Osteoblast (primary cell): ENCODE data around the gene DNAJC10. TPM values are rescaled to one million over a fixed set of nuclear protein-coding genes. Genes with fewer than 3 reads are reported as not detected.

Experiments
- DNase-seq: peaks from one replicate; pipeline ENCODE4 v3.0.0; 2011; ENCODE audit warnings: low spot score, mixed read lengths; ENCODE audit not compliant: insufficient read length; ENCODE audit errors: missing footprints
- H2AFZ ChIP-seq: 2 replicates; pipeline ENCODE4 v1.6.0; 2011; ENCODE audit warnings: mild to moderate bottlenecking, low read length
- H3K27ac ChIP-seq: 2 replicates; pipeline ENCODE4 v1.5.1; 2011; ENCODE audit warnings: mild to moderate bottlenecking, low read depth, low read length, moderate library complexity
- H3K27me3 ChIP-seq: 2 replicates; pipeline ENCODE4 v1.6.0; 2012; ENCODE audit warnings: mild to moderate bottlenecking, control low read depth, inconsistent platforms, low read length, moderate library complexity; ENCODE audit not compliant: insufficient read depth
- H3K36me3 ChIP-seq: 2 replicates; pipeline ENCODE4 v1.5.1; 2011; ENCODE audit warnings: mild to moderate bottlenecking, low read length, control low read depth, moderate library complexity; ENCODE audit not compliant: insufficient read depth
- H3K4me1 ChIP-seq: 2 replicates; pipeline ENCODE4 v1.5.1; 2011; ENCODE audit warnings: mild to moderate bottlenecking, low read length, control low read depth, moderate library complexity; ENCODE audit not compliant: insufficient read depth
- H3K4me2 ChIP-seq: 2 replicates; pipeline ENCODE4 v1.6.0; 2011; ENCODE audit warnings: mild to moderate bottlenecking, low read length; ENCODE audit not compliant: insufficient read depth
- H3K4me3 ChIP-seq: fragments of 200-600 bp; sonication (generic); 3 replicates; pipeline ENCODE4 v1.5.1; 2012; ENCODE audit warnings: mild to moderate bottlenecking, low read length, inconsistent platforms; ENCODE audit not compliant: insufficient read depth
- H3K79me2 ChIP-seq: 2 replicates; pipeline ENCODE4 v1.6.0; 2012; ENCODE audit warnings: mild to moderate bottlenecking, low read length, control low read depth, inconsistent platforms; ENCODE audit not compliant: insufficient read depth
- H3K9me3 ChIP-seq: 2 replicates; pipeline ENCODE4 v1.5.1; 2011; ENCODE audit warnings: low read depth, low read length, control low read depth
- H4K20me1 ChIP-seq: 2 replicates; pipeline ENCODE4 v1.6.0; 2012; ENCODE audit warnings: mild to moderate bottlenecking, low read length, control low read depth; ENCODE audit not compliant: insufficient read depth
- total RNA-seq: library from RNA; depleted of rRNA; stranded (reverse); fragments of >200 nt; gene quantifications from 2 replicates; pipeline ENCODE4 v1.2.3, GENCODE V29; 2012
- TF ChIP-seq, protein P1 (sequence below): IDR thresholded peaks from 2 replicates; pipeline ENCODE4 v1.5.1; 2011; ENCODE audit warnings: mild to moderate bottlenecking, low read depth, low read length, moderate library complexity; ENCODE audit errors: extremely low read depth

Gene DNAJC10
- total RNA-seq, 1 donor, result 112 TPM

DNA sequence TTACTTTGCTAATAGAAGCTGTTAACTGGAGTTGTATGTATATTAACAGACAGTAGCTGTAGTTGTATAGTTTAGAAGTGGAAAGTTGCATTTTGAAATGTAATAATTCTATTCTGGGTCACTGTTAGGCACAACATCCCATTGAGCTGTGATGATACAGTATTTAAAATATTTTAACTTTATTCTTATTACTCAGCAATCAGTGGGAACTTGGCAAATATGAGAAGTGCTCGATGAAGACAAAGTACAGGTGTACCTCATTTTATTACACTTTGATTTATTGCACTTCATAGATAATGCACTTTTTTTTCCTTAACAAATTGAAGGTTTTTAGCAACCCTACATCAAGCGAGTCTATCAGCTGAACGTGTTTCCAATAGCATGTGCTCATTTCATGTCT is 8.6 kb downstream of the DNAJC10 start:
- Histone ChIP-seq H3K27me3 (no peaks in the 10 kb centered on the region), H3K4me1 (no peaks in the 10 kb centered on the region), H3K79me2 (no peaks in the 10 kb centered on the region), H3K27ac (no peak overlapping the region), H2AFZ (no peak overlapping the region), H3K36me3 (peaks cover 57% of the 10 kb centered on the region), H3K4me2 (no peak overlapping the region), H3K4me3 (no peak overlapping the region), H4K20me1 (no peaks in the 10 kb centered on the region), H3K9me3 (no peaks in the 10 kb centered on the region)
- no peak for DNase-seq
- TF ChIP-seq, protein P1, sequence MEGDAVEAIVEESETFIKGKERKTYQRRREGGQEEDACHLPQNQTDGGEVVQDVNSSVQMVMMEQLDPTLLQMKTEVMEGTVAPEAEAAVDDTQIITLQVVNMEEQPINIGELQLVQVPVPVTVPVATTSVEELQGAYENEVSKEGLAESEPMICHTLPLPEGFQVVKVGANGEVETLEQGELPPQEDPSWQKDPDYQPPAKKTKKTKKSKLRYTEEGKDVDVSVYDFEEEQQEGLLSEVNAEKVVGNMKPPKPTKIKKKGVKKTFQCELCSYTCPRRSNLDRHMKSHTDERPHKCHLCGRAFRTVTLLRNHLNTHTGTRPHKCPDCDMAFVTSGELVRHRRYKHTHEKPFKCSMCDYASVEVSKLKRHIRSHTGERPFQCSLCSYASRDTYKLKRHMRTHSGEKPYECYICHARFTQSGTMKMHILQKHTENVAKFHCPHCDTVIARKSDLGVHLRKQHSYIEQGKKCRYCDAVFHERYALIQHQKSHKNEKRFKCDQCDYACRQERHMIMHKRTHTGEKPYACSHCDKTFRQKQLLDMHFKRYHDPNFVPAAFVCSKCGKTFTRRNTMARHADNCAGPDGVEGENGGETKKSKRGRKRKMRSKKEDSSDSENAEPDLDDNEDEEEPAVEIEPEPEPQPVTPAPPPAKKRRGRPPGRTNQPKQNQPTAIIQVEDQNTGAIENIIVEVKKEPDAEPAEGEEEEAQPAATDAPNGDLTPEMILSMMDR, result no peak

DNA sequence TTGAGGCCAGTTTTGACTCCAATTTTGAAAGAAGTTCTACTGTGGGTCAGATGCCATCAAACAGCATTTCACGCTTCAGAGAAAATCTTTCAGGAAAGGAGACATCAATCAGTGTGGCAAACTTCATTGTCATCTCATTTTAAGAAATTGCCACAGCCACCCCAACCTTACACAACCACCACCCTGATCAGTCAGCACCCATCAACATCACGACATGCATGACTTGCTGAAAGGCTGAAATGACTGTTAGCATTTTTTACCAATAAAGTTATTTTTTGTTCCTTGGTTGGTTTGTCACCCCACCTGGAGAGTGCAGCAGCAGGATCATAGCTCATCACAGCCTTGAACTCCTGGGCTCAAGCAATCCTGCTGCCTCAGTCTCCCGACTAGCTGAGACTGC is 10.4 kb downstream of the DNAJC10 start:
- Histone ChIP-seq H3K4me2 (no peak overlapping the region), H3K79me2 (no peaks in the 10 kb centered on the region), H3K9me3 (no peaks in the 10 kb centered on the region), H3K36me3 (peaks cover 54% of the 10 kb centered on the region), H3K27ac (no peak overlapping the region), H3K27me3 (no peaks in the 10 kb centered on the region), H4K20me1 (no peaks in the 10 kb centered on the region), H3K4me1 (no peaks in the 10 kb centered on the region), H2AFZ (no peak overlapping the region), H3K4me3 (no peak overlapping the region)
- DNase-seq, result no peak
- TF ChIP-seq, protein P1, result no peak

DNA sequence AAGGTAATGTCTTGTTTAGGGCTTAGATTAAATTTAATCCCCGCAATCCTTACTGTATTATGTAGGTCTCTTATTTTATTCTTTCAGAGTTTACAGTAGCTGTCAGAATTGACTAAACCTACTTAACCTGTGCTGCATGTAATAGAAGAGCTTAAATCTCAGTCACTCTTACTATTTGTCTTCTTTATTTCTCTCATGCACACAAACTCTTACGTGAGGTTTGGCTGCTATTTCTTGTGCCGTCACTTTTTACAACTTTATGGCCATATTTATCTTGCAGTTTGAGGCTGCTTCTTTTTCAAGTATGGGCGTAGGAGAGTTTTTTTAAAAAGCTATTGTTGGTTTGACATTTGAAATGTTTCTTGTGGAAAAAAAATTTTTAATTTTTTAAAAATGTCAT is 12.0 kb downstream of the DNAJC10 start:
- H2AFZ ChIP-seq, result no peak overlapping the region
- no peak overlapping the region for H3K4me2 ChIP-seq
- no peak overlapping the region for H3K27ac ChIP-seq
- no peaks in the 10 kb centered on the region for H3K79me2 ChIP-seq
- TF ChIP-seq, protein P1, result no peak
- no peak for DNase-seq
- H3K9me3 ChIP-seq, result no peaks in the 10 kb centered on the region
- peaks cover 50% of the 10 kb centered on the region for H3K36me3 ChIP-seq
- H3K27me3 ChIP-seq, result no peaks in the 10 kb centered on the region
- no peaks in the 10 kb centered on the region for H3K4me1 ChIP-seq
- no peaks in the 10 kb centered on the region for H4K20me1 ChIP-seq
- H3K4me3 ChIP-seq, result no peak overlapping the region

DNA sequence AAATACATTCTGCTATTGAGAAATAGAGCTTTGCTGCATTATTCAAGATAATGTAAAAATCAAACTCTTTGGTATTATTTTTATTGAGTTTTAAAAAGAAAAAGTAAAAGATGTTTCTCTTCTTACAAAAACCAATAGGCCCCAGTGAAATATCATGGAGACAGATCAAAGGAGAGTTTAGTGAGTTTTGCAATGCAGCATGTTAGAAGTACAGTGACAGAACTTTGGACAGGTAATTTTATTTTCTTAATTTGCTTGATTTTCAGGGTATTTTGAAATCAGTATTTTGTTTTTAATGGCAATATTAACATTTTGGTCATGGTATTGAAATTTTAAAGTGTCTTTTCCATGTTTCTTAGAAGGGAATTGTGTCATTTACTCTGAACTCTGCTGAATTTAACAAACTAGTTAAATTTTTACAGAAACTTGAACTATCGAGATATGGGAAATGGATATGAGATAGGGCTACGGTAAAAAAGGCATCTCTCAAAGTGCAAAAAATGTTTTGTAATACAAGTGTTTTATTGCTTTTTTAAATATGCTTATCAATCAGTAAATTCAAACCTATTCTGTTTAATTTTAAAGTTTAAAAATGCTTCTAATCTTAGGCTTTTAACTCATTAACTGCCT is 13.8 kb downstream of the DNAJC10 start:
- no peak overlapping the region for H3K27ac ChIP-seq

More for the DNA sequence above, 13.8 kb downstream of the DNAJC10 start:
- no peaks in the 10 kb centered on the region for H3K9me3 ChIP-seq
- H4K20me1 ChIP-seq, result no peaks in the 10 kb centered on the region
- H3K27me3 ChIP-seq, result no peaks in the 10 kb centered on the region
- no peaks in the 10 kb centered on the region for H3K4me1 ChIP-seq
- peaks cover 43% of the 10 kb centered on the region for H3K36me3 ChIP-seq
- H3K79me2 ChIP-seq, result no peaks in the 10 kb centered on the region
- DNase-seq, result no peak
- H2AFZ ChIP-seq, result no peak overlapping the region
- TF ChIP-seq, protein P1, result no peak
- no peak overlapping the region for H3K4me2 ChIP-seq
- no peak overlapping the region for H3K4me3 ChIP-seq
